Thoracic aorta (tissue), 2 donors: ENCODE measurements around the gene TENM3. TPM values are rescaled to one million over a fixed set of nuclear protein-coding genes. Genes with fewer than 3 reads are reported as not detected.

Experiments
- ATAC-seq: fragments of 150-250 bp; one replicate; pipeline ENCODE4 v1.8.0; 2017; ENCODE audit warnings: low read depth; ENCODE audit not compliant: insufficient number of reproducible peaks, low FRiP score
- DNase-seq: peaks from one replicate; pipeline ENCODE4 v3.0.0-alpha.2; 2020; ENCODE audit warnings: low spot score
- H3K27ac ChIP-seq, 2 donors: fragments of 200-600 bp; sonication (generic); 1 replicate in 1 of 2; 2 replicates in 1 of 2; pipeline ENCODE4 v1.5.1; 2016; ENCODE audit warnings: mild to moderate bottlenecking in 2 of 2, moderate library complexity in 2 of 2
- H3K27me3 ChIP-seq: fragments of 200-600 bp; sonication (generic); replicated peaks from 2 replicates; pipeline ENCODE4 v1.6.0; 2016; ENCODE audit warnings: mild to moderate bottlenecking; ENCODE audit not compliant: insufficient read depth
- H3K36me3 ChIP-seq: fragments of 200-600 bp; sonication (generic); one replicate; pipeline ENCODE4 v1.5.1; 2016
- H3K4me1 ChIP-seq, 2 donors: fragments of 200-600 bp; sonication (generic); 1 replicate in 1 of 2; 2 replicates in 1 of 2; pipeline versions ENCODE4 v1.5.1 to v1.6.0; 2016; ENCODE audit warnings: low read depth in 2 of 2, mild to moderate bottlenecking in 1 of 2; ENCODE audit not compliant: control insufficient read depth in 1 of 2
- H3K4me3 ChIP-seq: fragments of 200-600 bp; sonication (generic); 2 replicates; pipeline ENCODE4 v1.5.1; 2016; ENCODE audit warnings: mild to moderate bottlenecking
- H3K9me3 ChIP-seq: fragments of 200-600 bp; sonication (generic); 2 replicates; pipeline ENCODE4 v1.5.1; 2016
- CTCF ChIP-seq: fragments of 200-600 bp; sonication (generic); IDR thresholded peaks from one replicate; pipeline ENCODE4 v1.5.1; 2019; ENCODE audit warnings: antibody characterized with exemption
- total RNA-seq, 2 donors: library from RNA; depleted of rRNA; stranded (reverse); fragments of >200 nt; gene quantifications; one replicate each; pipeline versions ENCODE4 v1.1.0 to v1.2.3, GENCODE V29; 2016

TENM3 gene
- total RNA-seq, 2 donors from 2014 or later: 0.68 to 8.0 TPM

DNA sequence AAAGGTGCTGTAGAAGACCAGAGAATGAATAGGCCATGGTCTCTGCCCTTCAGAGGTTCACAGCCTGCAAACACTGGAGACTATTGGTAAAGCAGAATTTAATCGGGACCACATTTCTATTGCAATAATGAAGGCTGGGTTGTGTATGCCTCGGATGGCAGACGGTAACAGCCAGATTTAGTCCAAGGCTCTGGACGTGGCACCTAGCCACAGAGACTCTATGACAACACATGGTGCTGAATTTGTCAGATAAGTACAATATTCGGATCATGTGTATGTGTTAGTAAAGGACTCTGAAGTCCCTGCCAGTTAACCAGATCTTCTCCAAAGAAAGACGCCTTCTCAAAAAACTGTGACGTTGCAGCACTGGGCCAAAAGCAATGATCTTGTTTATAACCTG lies 545.0 kb downstream of the TENM3 start:
- Histone ChIP-seq H3K9me3 (no peaks in the 10 kb centered on the region), H3K4me3 (no peak overlapping the region), H3K27ac (no peak overlapping the region), H3K27me3 (no peaks in the 10 kb centered on the region), H3K4me1 (no peaks in the 10 kb centered on the region), H3K36me3 (no peaks in the 10 kb centered on the region)
- TF ChIP-seq CTCF: no peak
- no peak for ATAC-seq
- DNase-seq: no peak

DNA sequence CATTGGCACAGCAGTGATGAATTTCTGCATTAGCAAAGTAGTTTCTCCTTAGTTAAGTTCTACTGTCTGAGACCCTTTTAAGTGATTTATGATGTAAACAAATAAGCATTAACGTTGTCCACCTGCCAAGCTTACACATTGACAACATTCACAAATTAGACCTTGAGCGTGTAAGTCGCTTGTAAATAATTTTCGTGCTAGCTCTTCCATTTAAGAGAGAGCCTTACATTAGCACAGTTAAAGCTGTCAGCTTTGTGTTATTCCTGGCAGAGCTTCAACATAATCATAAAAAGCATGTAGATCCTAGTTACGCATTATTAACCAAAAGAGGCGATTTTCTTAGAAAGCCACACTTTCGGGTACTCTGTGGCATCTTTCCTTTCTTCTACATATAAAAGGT lies 546.3 kb downstream of the TENM3 start:
- Histone ChIP-seq H3K36me3 (no peaks in the 10 kb centered on the region), H3K4me1 (no peaks in the 10 kb centered on the region), H3K27ac (no peak overlapping the region), H3K9me3 (no peaks in the 10 kb centered on the region), H3K4me3 (no peak overlapping the region), H3K27me3 (no peaks in the 10 kb centered on the region)
- ATAC-seq: no peak
- no peak for TF ChIP-seq CTCF
- no peak for DNase-seq

GRCh38 chr4:182795446-182796238 lies 552.4 kb downstream of the TENM3 start:
- no peaks in the 10 kb centered on the region for H3K27me3 ChIP-seq
- H3K36me3 ChIP-seq: no peaks in the 10 kb centered on the region
- no peak overlapping the region for H3K4me3 ChIP-seq
- H3K4me1 ChIP-seq: no peaks in the 10 kb centered on the region
- no peak for TF ChIP-seq CTCF
- H3K9me3 ChIP-seq: no peaks in the 10 kb centered on the region
- no peak for ATAC-seq
- no peak for DNase-seq
- H3K27ac ChIP-seq: no peak overlapping the region

- H3K4me1 ChIP-seq: no peaks in the 10 kb centered on the region
- H3K36me3 ChIP-seq: no peaks in the 10 kb centered on the region
- TF ChIP-seq CTCF: no peak
- no peaks in the 10 kb centered on the region for H3K27me3 ChIP-seq
- H3K4me3 ChIP-seq: no peak overlapping the region
- ATAC-seq: no peak
- no peak overlapping the region for H3K27ac ChIP-seq
- H3K9me3 ChIP-seq: no peaks in the 10 kb centered on the region
- DNase-seq: no peak
Observed at GRCh38 chr4:182799515-182800215, 556.5 kb downstream of the TENM3 start.

- TF ChIP-seq CTCF: no peak
- DNase-seq (no peak), ATAC-seq (no peak)
- Histone ChIP-seq H3K36me3 (no peaks in the 10 kb centered on the region), H3K4me3 (no peak overlapping the region), H3K4me1 (no peaks in the 10 kb centered on the region), H3K27me3 (no peaks in the 10 kb centered on the region), H3K9me3 (no peaks in the 10 kb centered on the region), H3K27ac (no peak overlapping the region)
Observed at GRCh38 chr4:182800216-182800515, 557.0 kb downstream of the TENM3 start.
